ENCODE results near the gene TBX5. TPM values are rescaled to one million over a fixed set of nuclear protein-coding genes. Genes with fewer than 3 reads are reported as not detected.

TBX5 gene
- polyA plus RNA-seq, 1 donor (not counting 4 experiments of a cell fraction or from before 2014, with no cell fraction given), result not detected

DNA sequence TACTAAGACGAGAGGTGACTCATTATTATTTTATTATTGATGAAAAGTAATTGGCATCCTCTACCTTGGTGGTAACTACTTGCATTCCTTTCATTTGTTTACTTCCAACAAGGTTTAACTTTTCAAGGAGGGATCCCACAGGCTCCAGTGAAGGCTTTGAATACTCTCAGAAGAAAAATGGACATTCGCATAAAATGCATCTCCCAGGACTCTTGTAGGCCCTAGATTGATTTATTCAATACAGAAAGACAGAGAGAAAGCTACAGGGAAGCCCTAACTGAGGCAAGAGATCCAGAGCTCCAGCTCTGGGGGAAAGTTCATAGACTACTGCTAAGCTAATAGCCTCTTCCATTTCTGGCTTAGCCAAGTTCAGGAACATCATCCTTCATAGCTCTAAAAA lies 87.0 kb downstream of the TBX5 start:
- no peak overlapping the region for H3K4me2 ChIP-seq (ENCODE audit: control insufficient read depth, extremely low read depth, insufficient read depth, low read depth, low read length)

DNA sequence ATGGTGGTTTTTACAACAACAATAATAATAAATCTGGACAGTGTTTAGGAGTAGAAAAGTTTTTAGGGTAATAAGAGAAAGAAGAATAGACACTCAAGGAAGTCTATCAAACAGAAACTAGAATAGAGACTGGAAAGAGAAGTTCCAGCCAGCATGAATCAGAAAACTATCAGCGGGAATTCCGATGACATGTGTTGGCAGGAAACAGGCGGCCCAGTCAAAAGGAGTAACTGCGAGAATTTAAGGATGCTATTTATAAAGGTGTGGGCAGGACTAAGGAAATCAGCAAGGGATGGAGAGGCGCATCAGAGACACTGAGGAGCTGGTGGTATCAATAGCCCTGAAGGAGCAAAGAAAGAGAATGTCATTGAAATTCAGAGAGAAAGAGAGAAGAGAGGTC lies 89.9 kb downstream of the TBX5 start:
- dilution Hi-C loops (cut with MboI; ENCODE audit: extremely low pct_ligation_motif_present, low sequenced_read_pairs), result no loop called here
- Histone ChIP-seq H3K27ac (ENCODE audit: control insufficient read depth, insufficient read depth, low read length) (no peak overlapping the region), H3K4me3 (ENCODE audit: control insufficient read depth in 2 of 3, extremely low read depth in 1 of 3, insufficient read depth in 2 of 3, low read depth in 1 of 3, low read length in 3 of 3) (no peak overlapping the region), H2AFZ (ENCODE audit: control insufficient read depth, low read length) (peak overlapping the region; percentile 40), H3K9ac (ENCODE audit: control insufficient read depth, extremely low read depth, insufficient read depth, low read length) (no peak overlapping the region), H3K27me3 (ENCODE audit: control insufficient read depth, extremely low read depth, insufficient read depth, low read length) (no peaks in the 10 kb centered on the region), H4K20me1 (ENCODE audit: control insufficient read depth, extremely low read depth, insufficient read depth, low read length) (no peaks in the 10 kb centered on the region), H3K4me1 (ENCODE audit: control insufficient read depth, extremely low read depth, insufficient read depth, low read length) (peaks cover 11% of the 10 kb centered on the region), H3K9me3 (ENCODE audit: control insufficient read depth, low read depth, low read length) (no peaks in the 10 kb centered on the region), H3K79me2 (ENCODE audit: control insufficient read depth, insufficient read depth, low read length) (no peaks in the 10 kb centered on the region), H3K36me3 (ENCODE audit: control insufficient read depth in 2 of 2, extremely low read depth in 1 of 2, insufficient read depth in 2 of 2, low read length in 2 of 2) (no peaks in the 10 kb centered on the region), H3K9me1 (ENCODE audit: control insufficient read depth, extremely low read depth, insufficient read depth, low read length) (no peaks in the 10 kb centered on the region), H3K4me2 (ENCODE audit: control insufficient read depth, extremely low read depth, insufficient read depth, low read depth, low read length) (peak overlapping the region; percentile 10)
- FAIRE-seq (peak; percentile 5), DNase-seq (ENCODE audit: low read depth, low spot score) (peak; percentile 4)
- no peak for TF ChIP-seq EZH2 (IDR thresholded peaks at IDR 0.05; ENCODE audit: low read length)
- TF ChIP-seq, protein P1, sequence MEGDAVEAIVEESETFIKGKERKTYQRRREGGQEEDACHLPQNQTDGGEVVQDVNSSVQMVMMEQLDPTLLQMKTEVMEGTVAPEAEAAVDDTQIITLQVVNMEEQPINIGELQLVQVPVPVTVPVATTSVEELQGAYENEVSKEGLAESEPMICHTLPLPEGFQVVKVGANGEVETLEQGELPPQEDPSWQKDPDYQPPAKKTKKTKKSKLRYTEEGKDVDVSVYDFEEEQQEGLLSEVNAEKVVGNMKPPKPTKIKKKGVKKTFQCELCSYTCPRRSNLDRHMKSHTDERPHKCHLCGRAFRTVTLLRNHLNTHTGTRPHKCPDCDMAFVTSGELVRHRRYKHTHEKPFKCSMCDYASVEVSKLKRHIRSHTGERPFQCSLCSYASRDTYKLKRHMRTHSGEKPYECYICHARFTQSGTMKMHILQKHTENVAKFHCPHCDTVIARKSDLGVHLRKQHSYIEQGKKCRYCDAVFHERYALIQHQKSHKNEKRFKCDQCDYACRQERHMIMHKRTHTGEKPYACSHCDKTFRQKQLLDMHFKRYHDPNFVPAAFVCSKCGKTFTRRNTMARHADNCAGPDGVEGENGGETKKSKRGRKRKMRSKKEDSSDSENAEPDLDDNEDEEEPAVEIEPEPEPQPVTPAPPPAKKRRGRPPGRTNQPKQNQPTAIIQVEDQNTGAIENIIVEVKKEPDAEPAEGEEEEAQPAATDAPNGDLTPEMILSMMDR (optimal IDR thresholded peaks at IDR 0.05 in 1 of 3, IDR thresholded peaks at IDR 0.05 in 1 of 3, conservative IDR thresholded peaks at IDR 0.05 in 1 of 3; ENCODE audit: extremely low read depth in 1 of 3, insufficient read depth in 2 of 3, low read length in 3 of 3), result no peak

More for the DNA sequence above, 87.0 kb downstream of the TBX5 start:
- Histone ChIP-seq H3K27ac (ENCODE audit: control insufficient read depth, insufficient read depth, low read length) (no peak overlapping the region), H3K9me1 (ENCODE audit: control insufficient read depth, extremely low read depth, insufficient read depth, low read length) (no peaks in the 10 kb centered on the region), H3K79me2 (ENCODE audit: control insufficient read depth, insufficient read depth, low read length) (no peaks in the 10 kb centered on the region), H3K4me1 (ENCODE audit: control insufficient read depth, extremely low read depth, insufficient read depth, low read length) (peaks cover 11% of the 10 kb centered on the region), H4K20me1 (ENCODE audit: control insufficient read depth, extremely low read depth, insufficient read depth, low read length) (no peaks in the 10 kb centered on the region), H3K9me3 (ENCODE audit: control insufficient read depth, low read depth, low read length) (no peaks in the 10 kb centered on the region), H3K4me3 (ENCODE audit: control insufficient read depth in 2 of 3, extremely low read depth in 1 of 3, insufficient read depth in 2 of 3, low read depth in 1 of 3, low read length in 3 of 3) (no peak overlapping the region), H3K9ac (ENCODE audit: control insufficient read depth, extremely low read depth, insufficient read depth, low read length) (no peak overlapping the region), H3K36me3 (ENCODE audit: control insufficient read depth in 2 of 2, extremely low read depth in 1 of 2, insufficient read depth in 2 of 2, low read length in 2 of 2) (no peaks in the 10 kb centered on the region), H3K27me3 (ENCODE audit: control insufficient read depth, extremely low read depth, insufficient read depth, low read length) (no peaks in the 10 kb centered on the region), H2AFZ (ENCODE audit: control insufficient read depth, low read length) (no peak overlapping the region)
- TF ChIP-seq, protein P1 (optimal IDR thresholded peaks at IDR 0.05 in 1 of 3, IDR thresholded peaks at IDR 0.05 in 1 of 3, conservative IDR thresholded peaks at IDR 0.05 in 1 of 3; ENCODE audit: extremely low read depth in 1 of 3, insufficient read depth in 2 of 3, low read length in 3 of 3), result no peak
- no peak for TF ChIP-seq EZH2 (IDR thresholded peaks at IDR 0.05; ENCODE audit: low read length)
- FAIRE-seq (no peak), DNase-seq (ENCODE audit: low read depth, low spot score) (no peak)
- dilution Hi-C loops (cut with MboI; ENCODE audit: extremely low pct_ligation_motif_present, low sequenced_read_pairs), result no loop called here
